Prostate gland (tissue), 2 donors: ENCODE data around the gene PPP1R3E.

Experiments used
- POLR2A ChIP-seq: fragments of 450-650 bp; IDR thresholded peaks from one replicate; pipeline ENCODE4 v1.6.1; 2016; ENCODE audit warnings: antibody characterized with exemption, mild to moderate bottlenecking
- POLR2AphosphoS5 ChIP-seq: sonication (generic); formaldehyde crosslinking; IDR thresholded peaks from one replicate; pipeline ENCODE4 v1.6.1; 2017; ENCODE audit warnings: antibody characterized with exemption
- TF ChIP-seq, protein P1 (sequence below), 4 experiments: fragments of 200-600 bp in 2 of 4; fragments of 450-650 bp in 2 of 4; sonication (generic) in 2 of 4; IDR thresholded peaks; 1 replicate in 3 of 4; 2 replicates in 1 of 4; pipeline ENCODE4 v1.5.1; 2016 to 2019; ENCODE audit warnings: antibody characterized with exemption in 4 of 4, mild to moderate bottlenecking in 2 of 4, moderate library complexity in 2 of 4

- TF ChIP-seq, protein P1, sequence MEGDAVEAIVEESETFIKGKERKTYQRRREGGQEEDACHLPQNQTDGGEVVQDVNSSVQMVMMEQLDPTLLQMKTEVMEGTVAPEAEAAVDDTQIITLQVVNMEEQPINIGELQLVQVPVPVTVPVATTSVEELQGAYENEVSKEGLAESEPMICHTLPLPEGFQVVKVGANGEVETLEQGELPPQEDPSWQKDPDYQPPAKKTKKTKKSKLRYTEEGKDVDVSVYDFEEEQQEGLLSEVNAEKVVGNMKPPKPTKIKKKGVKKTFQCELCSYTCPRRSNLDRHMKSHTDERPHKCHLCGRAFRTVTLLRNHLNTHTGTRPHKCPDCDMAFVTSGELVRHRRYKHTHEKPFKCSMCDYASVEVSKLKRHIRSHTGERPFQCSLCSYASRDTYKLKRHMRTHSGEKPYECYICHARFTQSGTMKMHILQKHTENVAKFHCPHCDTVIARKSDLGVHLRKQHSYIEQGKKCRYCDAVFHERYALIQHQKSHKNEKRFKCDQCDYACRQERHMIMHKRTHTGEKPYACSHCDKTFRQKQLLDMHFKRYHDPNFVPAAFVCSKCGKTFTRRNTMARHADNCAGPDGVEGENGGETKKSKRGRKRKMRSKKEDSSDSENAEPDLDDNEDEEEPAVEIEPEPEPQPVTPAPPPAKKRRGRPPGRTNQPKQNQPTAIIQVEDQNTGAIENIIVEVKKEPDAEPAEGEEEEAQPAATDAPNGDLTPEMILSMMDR (IDR thresholded peaks at IDR 0.05): peak in 2 of 4 experiments; percentile 9 to 17
- peak; percentile 73 for TF ChIP-seq POLR2AphosphoS5
- TF ChIP-seq POLR2A: peak; percentile 67
Observed at GRCh38 chr14:23306412-23307145, 3.9 kb upstream of the PPP1R3E start, which contains the start of gene BCL2L2.
